GM23338 (cell line): ENCODE results near the gene UNC80.

Experiments used
- CREB1 ChIP-seq: fragments of 250-450 bp; sonication (Bioruptor Pico); IDR thresholded peaks from 2 replicates; pipeline ENCODE4 v1.5.0; 2020; ENCODE audit warnings: low read depth, mild to moderate bottlenecking, moderate library complexity
- ETS1 ChIP-seq: IDR thresholded peaks from 2 replicates; pipeline ENCODE4 v1.6.1; 2016; ENCODE audit warnings: antibody characterized with exemption
- EZH2 ChIP-seq: fragments of 200-600 bp; sonication (generic); IDR thresholded peaks from one replicate; pipeline ENCODE4 v1.8.0; 2017; ENCODE audit warnings: antibody characterized with exemption, mild to moderate bottlenecking, low read depth; ENCODE audit not compliant: unreplicated experiment
- EZH2phosphoT487 ChIP-seq: fragments of 200-600 bp; sonication (generic); IDR thresholded peaks from one replicate; pipeline ENCODE4 v1.8.1; 2018; ENCODE audit warnings: antibody characterized with exemption; ENCODE audit not compliant: unreplicated experiment
- JUNB ChIP-seq: IDR thresholded peaks from one replicate; pipeline ENCODE4 v1.6.1; 2016; ENCODE audit warnings: antibody characterized with exemption; ENCODE audit not compliant: unreplicated experiment
- POLR2AphosphoS5 ChIP-seq: IDR thresholded peaks from 2 replicates; pipeline ENCODE4 v1.6.1; 2016; ENCODE audit warnings: antibody characterized with exemption, low read depth
- REST ChIP-seq: IDR thresholded peaks from one replicate; pipeline ENCODE4 v1.6.1; 2018; ENCODE audit warnings: antibody characterized with exemption; ENCODE audit not compliant: unreplicated experiment
- STAT1 ChIP-seq: IDR thresholded peaks from one replicate; pipeline ENCODE4 v1.6.1; 2016; ENCODE audit warnings: antibody characterized with exemption; ENCODE audit not compliant: unreplicated experiment
- ZNF462 ChIP-seq: fragments of 250-450 bp; sonication (Bioruptor Pico); IDR thresholded peaks from 2 replicates; pipeline ENCODE4 v1.5.0; 2020; ENCODE audit warnings: mild to moderate bottlenecking, moderate library complexity
- TF ChIP-seq, protein P1 (sequence below), 2 experiments: fragments of 200-600 bp in 1 of 2; sonication (generic) in 1 of 2; conservative IDR thresholded peaks; 2 replicates each; pipeline versions ENCODE4 v1.5.1 to v1.6.1; 2016 to 2017; ENCODE audit warnings: antibody characterized with exemption in 2 of 2, low read depth in 2 of 2, mild to moderate bottlenecking in 2 of 2, moderate library complexity in 1 of 2

DNA sequence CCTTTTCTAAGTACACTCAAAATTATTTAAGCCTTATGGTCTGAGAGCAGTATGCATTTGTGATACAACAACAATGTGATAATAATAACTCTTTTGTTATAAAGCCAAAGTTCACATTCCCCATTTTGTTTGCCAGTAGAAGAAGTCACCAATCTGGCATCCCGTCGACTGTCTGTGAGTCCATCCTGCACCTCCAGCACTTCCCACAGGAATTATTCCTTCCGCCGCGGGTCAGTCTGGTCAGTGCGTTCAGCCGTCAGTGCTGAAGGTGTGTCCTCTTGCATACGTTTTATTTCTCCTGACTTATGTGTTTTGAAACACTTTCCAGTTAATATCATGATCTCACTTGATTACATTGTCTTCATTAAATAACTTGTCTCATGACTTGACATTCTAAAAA lies 150.5 kb downstream of the UNC80 start:
- TF ChIP-seq, protein P1, sequence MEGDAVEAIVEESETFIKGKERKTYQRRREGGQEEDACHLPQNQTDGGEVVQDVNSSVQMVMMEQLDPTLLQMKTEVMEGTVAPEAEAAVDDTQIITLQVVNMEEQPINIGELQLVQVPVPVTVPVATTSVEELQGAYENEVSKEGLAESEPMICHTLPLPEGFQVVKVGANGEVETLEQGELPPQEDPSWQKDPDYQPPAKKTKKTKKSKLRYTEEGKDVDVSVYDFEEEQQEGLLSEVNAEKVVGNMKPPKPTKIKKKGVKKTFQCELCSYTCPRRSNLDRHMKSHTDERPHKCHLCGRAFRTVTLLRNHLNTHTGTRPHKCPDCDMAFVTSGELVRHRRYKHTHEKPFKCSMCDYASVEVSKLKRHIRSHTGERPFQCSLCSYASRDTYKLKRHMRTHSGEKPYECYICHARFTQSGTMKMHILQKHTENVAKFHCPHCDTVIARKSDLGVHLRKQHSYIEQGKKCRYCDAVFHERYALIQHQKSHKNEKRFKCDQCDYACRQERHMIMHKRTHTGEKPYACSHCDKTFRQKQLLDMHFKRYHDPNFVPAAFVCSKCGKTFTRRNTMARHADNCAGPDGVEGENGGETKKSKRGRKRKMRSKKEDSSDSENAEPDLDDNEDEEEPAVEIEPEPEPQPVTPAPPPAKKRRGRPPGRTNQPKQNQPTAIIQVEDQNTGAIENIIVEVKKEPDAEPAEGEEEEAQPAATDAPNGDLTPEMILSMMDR (conservative IDR thresholded peaks at IDR 0.05; ENCODE audit: low read depth in 2 of 2), result no peak
- TF ChIP-seq POLR2AphosphoS5, result no peak
- no peak for TF ChIP-seq JUNB
- TF ChIP-seq REST, result no peak
- no peak for TF ChIP-seq ETS1
- TF ChIP-seq ZNF462 (CRISPR knock-in tag), result no peak
- no peak for TF ChIP-seq EZH2
- TF ChIP-seq STAT1, result no peak
- no peak for TF ChIP-seq EZH2phosphoT487
- no peak for TF ChIP-seq CREB1
